Activated gamma-delta T cell (primary cell): ENCODE measurements around the gene ENHO.

Experiments used
- DNase-seq: peaks from one replicate; lab custom pipeline; 2025; lab: John Stamatoyannopoulos, UW

Gene ENHO

DNA sequence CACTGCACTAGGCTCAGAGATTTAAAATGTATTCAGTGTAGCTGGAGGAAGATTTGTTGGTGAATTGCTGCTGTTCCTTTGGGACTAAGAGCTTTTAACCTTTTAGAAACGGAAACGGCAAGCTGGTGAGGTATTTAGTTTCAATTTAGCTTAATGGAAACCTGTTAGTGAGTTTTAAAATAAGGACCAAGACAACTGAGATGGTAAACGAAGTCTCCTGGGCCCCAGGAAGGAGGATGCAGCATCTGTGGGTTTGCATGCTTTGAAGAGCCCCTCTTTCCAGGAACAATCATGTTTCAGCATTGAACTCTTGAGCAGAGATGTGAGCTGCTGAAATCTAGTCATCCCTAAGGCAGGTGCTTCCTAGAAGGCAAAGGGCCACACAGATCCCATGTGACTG is 47.7 kb downstream of the ENHO start:
- no peak for DNase-seq
